Lower lobe of right lung (tissue), 2 donors: ENCODE data around the gene MS4A12. TPM values are rescaled to one million over a fixed set of nuclear protein-coding genes. Genes with fewer than 3 reads are reported as not detected.
"Not testable (repeated sequence)": the region's sequence is repeated elsewhere in the genome, so short reads cannot be mapped to it uniquely, and the experiment has no call there.

Experiments
- ATAC-seq, 2 donors: fragments of 200-7000 bp; cut with Tn5 transposase; one replicate each; pipeline ENCODE4 v1.9.1; 2020 to 2022; ENCODE audit warnings: mild to moderate bottlenecking in 2 of 2, moderate library complexity in 2 of 2
- DNase-seq: peaks from one replicate; pipeline ENCODE4 v3.0.0-alpha.2; 2020
- H3K27ac ChIP-seq: fragments of 200-600 bp; one replicate; pipeline ENCODE4 v1.8.0; 2022
- H3K27me3 ChIP-seq: fragments of 200-600 bp; one replicate; pipeline ENCODE4 v1.8.0; 2022; ENCODE audit warnings: low read depth
- H3K36me3 ChIP-seq: fragments of 200-600 bp; one replicate; pipeline ENCODE4 v1.8.0; 2022; ENCODE audit warnings: mild to moderate bottlenecking
- H3K4me1 ChIP-seq: fragments of 200-600 bp; one replicate; pipeline ENCODE4 v1.8.0; 2022
- H3K4me3 ChIP-seq: fragments of 200-600 bp; one replicate; pipeline ENCODE4 v1.8.0; 2022; ENCODE audit warnings: mild to moderate bottlenecking
- H3K9me3 ChIP-seq: fragments of 200-600 bp; one replicate; pipeline ENCODE4 v1.8.0; 2022
- CTCF ChIP-seq: fragments of 200-600 bp; IDR thresholded peaks from one replicate; pipeline ENCODE4 v1.8.0; 2022; ENCODE audit warnings: antibody characterized with exemption, mild to moderate bottlenecking
- intact Hi-C: fragments of 100-400 bp; cut with DNase I; formaldehyde crosslinking; loops from one replicate; pipeline ENCODE4 v1.11.0; 2022
- long read RNA-seq: library from polyadenylated mRNA; unstranded; transcript quantifications from one replicate; pipeline ENCODE4 v2.0.0, GENCODE V29; 2021
- total RNA-seq: library from RNA; stranded (reverse); fragmentation: NEBNext Ultra II Directional; extraction: Animal tissue kit (Norgen Biotek cat#: 25700); gene quantifications from one replicate; pipeline ENCODE4 v1.2.1, GENCODE V29; 2021
- donor health status: DM: no; HTN: yes; CAD: no; lungs with severe emphysema.

Gene MS4A12
- total RNA-seq = not detected
- long read RNA-seq = 0 reads

GRCh38 chr11:60492488-60493009 lies at the start of gene MS4A12:
Gene MS4A12, plus strand, starts transcription at chr11:60492778. Its CDS starts 4,541 bp downstream, at chr11:60497319.
- no peak within 1 kb of the TSS for H3K4me3 ChIP-seq
- no peak for TF ChIP-seq CTCF
- no peak for DNase-seq
- H3K36me3 ChIP-seq = no peaks in the 10 kb centered on the region
- H3K27ac ChIP-seq = no peak within 1 kb of the TSS
- no peak for ATAC-seq
- no peaks in the 10 kb centered on the region for H3K27me3 ChIP-seq
- intact Hi-C loops = no loop called here
- no peaks in the 10 kb centered on the region for H3K4me1 ChIP-seq
- no peaks in the 10 kb centered on the region for H3K9me3 ChIP-seq

GRCh38 chr11:60447070-60447469 lies 45.5 kb upstream of the MS4A12 start:
- no peak for TF ChIP-seq CTCF

GRCh38 chr11:60447846-60448245 lies 44.7 kb upstream of the MS4A12 start:
- no peaks in the 10 kb centered on the region for H3K9me3 ChIP-seq
- H3K4me3 ChIP-seq = no peak overlapping the region
- TF ChIP-seq CTCF = no peak
- DNase-seq (no peak), ATAC-seq (no peak)
- no peaks in the 10 kb centered on the region for H3K27me3 ChIP-seq
- H3K27ac ChIP-seq = no peak overlapping the region
- intact Hi-C loops = no loop called here
- H3K36me3 ChIP-seq = no peaks in the 10 kb centered on the region
- H3K4me1 ChIP-seq = no peaks in the 10 kb centered on the region

More at GRCh38 chr11:60447070-60447469, 45.5 kb upstream of the MS4A12 start:
- DNase-seq (no peak), ATAC-seq (no peak)
- intact Hi-C loops = no loop called here
- Histone ChIP-seq H3K27ac (no peak overlapping the region), H3K4me1 (no peaks in the 10 kb centered on the region), H3K9me3 (no peaks in the 10 kb centered on the region), H3K27me3 (no peaks in the 10 kb centered on the region), H3K36me3 (no peaks in the 10 kb centered on the region), H3K4me3 (no peak overlapping the region)

GRCh38 chr11:60451185-60451584 lies 41.4 kb upstream of the MS4A12 start:
- H3K4me1 ChIP-seq, H3K9me3 ChIP-seq, intact Hi-C loops, H3K36me3 ChIP-seq, H3K4me3 ChIP-seq, H3K27ac ChIP-seq, DNase-seq, H3K27me3 ChIP-seq, ATAC-seq: not testable (repeated sequence)

GRCh38 chr11:60454212-60454611 lies 38.4 kb upstream of the MS4A12 start:
- H3K4me3 ChIP-seq = no peak overlapping the region
- no peak for TF ChIP-seq CTCF
- intact Hi-C loops = no loop called here
- no peaks in the 10 kb centered on the region for H3K4me1 ChIP-seq
- H3K27me3 ChIP-seq = no peaks in the 10 kb centered on the region
- ATAC-seq (no peak), DNase-seq (no peak)
- no peaks in the 10 kb centered on the region for H3K36me3 ChIP-seq
- H3K27ac ChIP-seq = no peak overlapping the region
- H3K9me3 ChIP-seq = no peaks in the 10 kb centered on the region

- intact Hi-C loops = no loop called here
- no peak for ATAC-seq
- TF ChIP-seq CTCF = no peak
Measured at GRCh38 chr11:60455531-60456042, 37.0 kb upstream of the MS4A12 start, which contains the start of gene MS4A1. Gene MS4A1, plus strand, starts transcription at chr11:60455847. Its CDS starts 6,528 bp downstream, at chr11:60462375.

More at GRCh38 chr11:60455531-60456042, 37.0 kb upstream of the MS4A12 start, which contains the start of gene MS4A1:
- no peaks in the 10 kb centered on the region for H3K36me3 ChIP-seq
- no peaks in the 10 kb centered on the region for H3K9me3 ChIP-seq
- no peak for DNase-seq
- no peak within 1 kb of the TSS for H3K4me3 ChIP-seq
- H3K4me1 ChIP-seq = no peaks in the 10 kb centered on the region
- H3K27me3 ChIP-seq = no peaks in the 10 kb centered on the region
- no peak within 1 kb of the TSS for H3K27ac ChIP-seq
